DLD1 (cell line): ENCODE measurements around the gene TLE5.

ENCODE experiments used
- in situ Hi-C: cut with HindIII; loops from 2 replicates; pipeline ENCODE4 v1.10.0; 2017; ENCODE audit warnings: low sequenced_read_pairs

Gene TLE5

DNA sequence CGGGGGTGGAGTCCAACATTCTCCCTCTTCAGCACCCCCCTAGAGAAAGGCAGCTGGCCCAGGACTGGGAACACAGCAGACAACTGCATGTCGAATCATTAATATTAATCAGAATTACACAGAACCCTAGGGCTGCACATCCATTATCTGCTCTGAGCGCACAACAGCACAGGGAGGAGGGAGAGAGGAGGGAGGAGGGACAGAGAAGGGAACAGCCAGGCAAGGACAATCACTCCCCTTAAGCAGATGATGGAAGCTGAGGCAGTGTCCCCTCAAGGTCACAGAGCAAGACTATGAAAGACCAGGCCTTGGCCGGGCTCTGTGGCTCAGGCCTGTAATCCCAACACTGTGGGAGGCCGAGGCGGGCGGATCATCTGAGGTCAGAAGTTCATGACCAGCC, 59.2 kb downstream of the TLE5 start:
- in situ Hi-C loops, result no loop called here
